CD1c-positive myeloid dendritic cell (primary cell): Measurements from ENCODE around the gene CAPRIN1.
A peak's percentile ranks its signal among the peaks of the same experiment; 100 is the strongest.
"Not testable (repeated sequence)": the region's sequence is repeated elsewhere in the genome, so short reads cannot be mapped to it uniquely, and the experiment has no call there.

Experiments used
- DNase-seq: peaks from one replicate; pipeline ENCODE4 v3.0.0-alpha.2; 2016; ENCODE audit errors: extremely low spot score

CAPRIN1 gene

GRCh38 chr11:34086554-34087283, 35.2 kb downstream of the CAPRIN1 start:
- peak; percentile 12 for DNase-seq

GRCh38 chr11:34091825-34092224, 40.3 kb downstream of the CAPRIN1 start:
- DNase-seq, result no peak

GRCh38 chr11:34094900-34095299, 43.4 kb downstream of the CAPRIN1 start:
- DNase-seq, result not testable (repeated sequence)

GRCh38 chr11:34098813-34099212, 47.3 kb downstream of the CAPRIN1 start:
- no peak for DNase-seq

- no peak for DNase-seq
Observed at GRCh38 chr11:34104680-34105078, 53.1 kb downstream of the CAPRIN1 start.

- DNase-seq, result peak; percentile 100
Observed at GRCh38 chr11:34105079-34105956, 53.8 kb downstream of the CAPRIN1 start, which contains the start of gene NAT10. NAT10 (plus strand) TSS chr11:34105629; CDS start chr11:34108226, 2,597 bp downstream.

- DNase-seq, result no peak
Observed at GRCh38 chr11:34105957-34106504, 54.5 kb downstream of the CAPRIN1 start.

GRCh38 chr11:34111722-34112270, 60.3 kb downstream of the CAPRIN1 start:
- DNase-seq, result no peak

GRCh38 chr11:34114014-34114413, 62.5 kb downstream of the CAPRIN1 start:
- DNase-seq, result no peak

- DNase-seq, result no peak
Observed at GRCh38 chr11:34114471-34114870, 62.9 kb downstream of the CAPRIN1 start.

GRCh38 chr11:34120651-34121050, 69.1 kb downstream of the CAPRIN1 start:
- DNase-seq, result no peak

GRCh38 chr11:34124885-34125668, 73.5 kb downstream of the CAPRIN1 start:
- no peak for DNase-seq

- DNase-seq, result no peak
Observed at GRCh38 chr11:34126959-34127848, 75.7 kb downstream of the CAPRIN1 start.

- no peak for DNase-seq
Observed at GRCh38 chr11:34128824-34129223, 77.3 kb downstream of the CAPRIN1 start.

- no peak for DNase-seq
Observed at GRCh38 chr11:34132261-34132965, 80.9 kb downstream of the CAPRIN1 start.

GRCh38 chr11:34134765-34135164, 83.2 kb downstream of the CAPRIN1 start:
- DNase-seq, result no peak

- DNase-seq, result no peak
Observed at GRCh38 chr11:34135439-34135838, 83.9 kb downstream of the CAPRIN1 start.

GRCh38 chr11:34136420-34136819, 84.9 kb downstream of the CAPRIN1 start:
- DNase-seq, result no peak

GRCh38 chr11:34139346-34139745, 87.8 kb downstream of the CAPRIN1 start:
- no peak for DNase-seq

- DNase-seq, result no peak
Observed at GRCh38 chr11:34140149-34140548, 88.6 kb downstream of the CAPRIN1 start.
